A673 (cell line): ENCODE measurements around the gene GABRB2. TPM values are rescaled to one million over a fixed set of nuclear protein-coding genes. Genes with fewer than 3 reads are reported as not detected.

Source experiments
- BruUV-seq: library from RNA; stranded (reverse); fragments of 400-500 nt; replicated peaks from 2 replicates; lab custom pipeline; 2021; lab: Mats Ljungman, UMichigan
- CTCF ChIA-PET: fragments of 300-600 bp; sonication (Branson Sonifier 250); formaldehyde crosslinking; loops from one replicate; lab custom pipeline; 2022; ENCODE audit warnings: antibody characterized with exemption; lab: Charles Lee
- POLR2A ChIA-PET: fragments of 300-600 bp; sonication (Branson Sonifier 250); formaldehyde crosslinking; loops from one replicate; lab custom pipeline; 2022; ENCODE audit warnings: antibody characterized with exemption; ENCODE audit not compliant: low non-redundant PET; lab: Charles Lee
- DNase-seq: peaks from one replicate; pipeline ENCODE4 v3.0.0-alpha.2; 2015; ENCODE audit warnings: low spot score
- H3K27ac ChIP-seq: fragments of 200-600 bp; sonication (generic); 2 replicates; pipeline ENCODE4 v1.5.1; 2016; ENCODE audit warnings: mixed run types, low read depth, mild to moderate bottlenecking, mixed read lengths, antibody characterized with exemption, low read length; ENCODE audit not compliant: poor library complexity, severe bottlenecking
- H3K27me3 ChIP-seq: fragments of 200-600 bp; sonication (generic); replicated peaks from 2 replicates; pipeline ENCODE4 v1.6.1; 2017; ENCODE audit warnings: mixed run types, low read depth, mild to moderate bottlenecking, mixed read lengths, antibody characterized with exemption, low read length; ENCODE audit not compliant: insufficient read depth, poor library complexity
- H3K36me3 ChIP-seq: fragments of 200-600 bp; sonication (generic); 2 replicates; pipeline ENCODE4 v1.6.1; 2016; ENCODE audit warnings: mixed run types, mild to moderate bottlenecking, mixed read lengths, antibody characterized with exemption, low read length; ENCODE audit not compliant: insufficient read depth, poor library complexity, severe bottlenecking
- H3K4me1 ChIP-seq: fragments of 200-600 bp; sonication (generic); 2 replicates; pipeline ENCODE4 v1.6.1; 2017; ENCODE audit warnings: mixed run types, mild to moderate bottlenecking, mixed read lengths, antibody characterized with exemption, low read length; ENCODE audit not compliant: insufficient read depth, poor library complexity, severe bottlenecking
- H3K4me3 ChIP-seq: fragments of 200-600 bp; sonication (generic); 2 replicates; pipeline ENCODE4 v1.5.1; 2016; ENCODE audit warnings: low read depth, mixed run types, mild to moderate bottlenecking, mixed read lengths, low read length; ENCODE audit not compliant: poor library complexity, severe bottlenecking
- H3K9me3 ChIP-seq: fragments of 200-600 bp; sonication (generic); 2 replicates; pipeline ENCODE4 v1.6.1; 2016; ENCODE audit warnings: mixed run types, low read depth, mild to moderate bottlenecking, mixed read lengths, antibody characterized with exemption, low read length; ENCODE audit not compliant: poor library complexity, severe bottlenecking
- EZH2 ChIP-seq: fragments of 200-600 bp; sonication (generic); IDR thresholded peaks from 2 replicates; pipeline ENCODE4 v1.6.1; 2017; ENCODE audit warnings: borderline replicate concordance, low read depth, mild to moderate bottlenecking, mixed read lengths, antibody characterized with exemption, low read length; ENCODE audit not compliant: poor library complexity, severe bottlenecking
- intact Hi-C: fragments of 100-400 bp; cut with micrococcal nuclease; formaldehyde crosslinking; loops from one replicate; pipeline ENCODE4 v1.10.0; 2022; ENCODE audit not compliant: unreplicated experiment
- total RNA-seq: library from RNA; stranded (reverse); gene quantifications from 2 replicates; pipeline ENCODE4 v1.2.3, GENCODE V29; 2021
- TF ChIP-seq, protein P1 (sequence below): fragments of 300-800, 200-600 bp; sonication (generic); conservative IDR thresholded peaks from 2 replicates; pipeline ENCODE4 v1.5.1; 2017; ENCODE audit warnings: low read depth, mild to moderate bottlenecking, antibody characterized with exemption, low read length, moderate library complexity, mixed read lengths

Gene GABRB2
- total RNA-seq, 1 experiment from 2014 or later: not detected

DNA sequence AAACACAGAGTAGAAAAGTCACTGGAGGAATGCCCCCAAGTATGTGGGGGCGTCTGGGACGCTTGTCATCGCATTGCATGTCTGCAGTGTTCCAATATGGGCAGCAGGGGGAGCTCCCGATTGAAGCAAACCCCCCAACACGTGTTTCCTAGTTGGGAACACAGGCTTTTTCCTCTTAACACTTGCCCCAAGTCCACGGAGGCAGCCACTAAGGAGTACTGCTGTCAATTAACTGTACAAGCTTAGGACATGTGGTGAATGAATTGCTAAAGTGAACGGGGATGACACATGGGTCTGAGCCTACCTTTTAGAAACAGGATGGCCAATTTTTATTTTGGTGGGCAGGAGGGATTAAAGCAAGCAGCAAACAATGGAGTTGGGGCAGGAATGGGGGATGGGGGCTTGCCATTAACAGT lies 2.2 kb downstream of the GABRB2 start:
- POLR2A ChIA-PET: no interaction called here
- Histone ChIP-seq H3K27ac (no peak overlapping the region), H3K4me1 (peaks cover 10% of the 10 kb centered on the region), H3K9me3 (no peaks in the 10 kb centered on the region), H3K36me3 (no peaks in the 10 kb centered on the region), H3K4me3 (no peak overlapping the region), H3K27me3 (peaks cover 43% of the 10 kb centered on the region)
- CTCF ChIA-PET: interaction anchor here (0.9 kb wide), 1 partner anchor 9 kb away, joined by 3 read pairs; no protein-coding TSS in a partner anchor
- BruUV-seq: no TSS peak
- intact Hi-C loops: loop anchor here (1.0 kb wide), 2 partner anchors 1803 to 1864 kb away; no protein-coding TSS in a partner anchor
- TF ChIP-seq EZH2: no peak
- TF ChIP-seq, protein P1, sequence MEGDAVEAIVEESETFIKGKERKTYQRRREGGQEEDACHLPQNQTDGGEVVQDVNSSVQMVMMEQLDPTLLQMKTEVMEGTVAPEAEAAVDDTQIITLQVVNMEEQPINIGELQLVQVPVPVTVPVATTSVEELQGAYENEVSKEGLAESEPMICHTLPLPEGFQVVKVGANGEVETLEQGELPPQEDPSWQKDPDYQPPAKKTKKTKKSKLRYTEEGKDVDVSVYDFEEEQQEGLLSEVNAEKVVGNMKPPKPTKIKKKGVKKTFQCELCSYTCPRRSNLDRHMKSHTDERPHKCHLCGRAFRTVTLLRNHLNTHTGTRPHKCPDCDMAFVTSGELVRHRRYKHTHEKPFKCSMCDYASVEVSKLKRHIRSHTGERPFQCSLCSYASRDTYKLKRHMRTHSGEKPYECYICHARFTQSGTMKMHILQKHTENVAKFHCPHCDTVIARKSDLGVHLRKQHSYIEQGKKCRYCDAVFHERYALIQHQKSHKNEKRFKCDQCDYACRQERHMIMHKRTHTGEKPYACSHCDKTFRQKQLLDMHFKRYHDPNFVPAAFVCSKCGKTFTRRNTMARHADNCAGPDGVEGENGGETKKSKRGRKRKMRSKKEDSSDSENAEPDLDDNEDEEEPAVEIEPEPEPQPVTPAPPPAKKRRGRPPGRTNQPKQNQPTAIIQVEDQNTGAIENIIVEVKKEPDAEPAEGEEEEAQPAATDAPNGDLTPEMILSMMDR: peak; percentile 75
- peak; percentile 52 for DNase-seq

DNA sequence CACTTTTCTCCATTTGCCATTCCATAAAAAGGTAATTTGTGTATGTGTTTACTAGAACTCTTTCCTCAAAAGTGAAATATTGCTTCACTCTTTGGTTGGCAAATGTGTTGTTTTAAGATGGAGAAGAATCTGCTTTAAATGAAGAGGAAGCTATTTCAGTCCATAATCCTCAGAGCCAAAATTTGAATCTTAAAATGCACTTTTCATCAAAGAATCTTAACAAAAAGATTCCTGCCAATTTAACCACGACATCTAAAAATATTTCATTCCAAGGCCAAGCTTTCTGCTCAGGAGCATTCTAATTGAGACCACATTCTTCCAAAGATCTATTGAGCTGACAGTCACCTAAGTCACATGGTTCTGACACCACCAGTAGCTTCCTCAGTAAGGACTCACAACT lies 7.5 kb downstream of the GABRB2 start:
- Histone ChIP-seq H3K9me3 (no peaks in the 10 kb centered on the region), H3K4me3 (no peak overlapping the region), H3K4me1 (no peaks in the 10 kb centered on the region), H3K27me3 (peaks cover 4% of the 10 kb centered on the region), H3K27ac (no peak overlapping the region), H3K36me3 (no peaks in the 10 kb centered on the region)
- no peak for TF ChIP-seq EZH2
- TF ChIP-seq, protein P1: no peak
- CTCF ChIA-PET: no interaction called here
- BruUV-seq: no TSS peak
- no peak for DNase-seq
- intact Hi-C loops: no loop called here
- POLR2A ChIA-PET: no interaction called here

DNA sequence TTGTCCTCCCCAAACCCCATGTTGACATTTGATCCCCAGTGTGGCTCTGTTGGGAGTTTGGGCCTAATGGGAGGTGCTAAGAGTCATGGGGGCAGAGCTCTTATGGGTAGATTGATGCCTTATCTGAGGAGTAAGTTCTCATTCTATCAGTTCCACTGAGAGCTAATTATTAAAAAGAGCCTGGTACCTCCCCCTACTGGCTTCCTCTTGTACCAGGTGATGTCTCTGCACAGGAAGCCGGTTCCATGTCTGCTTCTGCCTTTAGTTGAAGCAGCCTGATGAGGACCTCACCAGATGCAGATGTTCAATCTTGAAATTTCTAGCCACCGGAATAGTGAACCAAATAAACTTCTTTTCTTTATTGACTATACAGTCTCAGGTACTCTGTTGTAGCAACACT lies 10.8 kb downstream of the GABRB2 start:
- CTCF ChIA-PET: interaction anchor here (0.9 kb wide), 1 partner anchor 9 kb away, joined by 3 read pairs; no protein-coding TSS in a partner anchor
- POLR2A ChIA-PET: no interaction called here
- TF ChIP-seq, protein P1: no peak
- TF ChIP-seq EZH2: no peak
- no peak for DNase-seq
- Histone ChIP-seq H3K9me3 (no peaks in the 10 kb centered on the region), H3K4me3 (no peak overlapping the region), H3K4me1 (no peaks in the 10 kb centered on the region), H3K27ac (no peak overlapping the region), H3K27me3 (peaks cover 4% of the 10 kb centered on the region), H3K36me3 (no peaks in the 10 kb centered on the region)
- intact Hi-C loops: no loop called here
- BruUV-seq: no TSS peak
